ENCODE measurements around the gene REXO5.

The REXO5 gene

DNA sequence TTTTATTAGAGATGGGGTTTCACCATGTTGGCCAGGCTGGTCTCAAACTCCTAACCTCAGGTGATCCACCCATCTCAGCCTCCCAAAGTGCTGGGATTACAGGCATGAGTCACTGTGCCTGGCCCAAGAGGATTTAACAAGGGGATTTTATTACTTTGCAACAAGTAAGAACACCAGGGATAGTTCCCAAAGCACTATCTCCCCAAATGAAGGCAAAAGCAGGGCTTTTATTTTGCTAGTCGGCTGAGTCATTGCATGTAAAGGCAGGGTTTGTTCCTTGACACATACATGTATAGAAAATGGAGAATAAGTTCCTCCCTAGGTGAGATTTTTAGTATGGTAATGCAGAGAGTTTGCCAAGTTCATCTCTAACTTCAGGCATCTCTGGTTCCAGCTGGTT is 24.0 kb downstream of the REXO5 start:
- Histone ChIP-seq H3K27ac (no peak overlapping the region), H3K27me3 (replicated peaks) (no peaks in the 10 kb centered on the region), H3K36me3 (replicated peaks) (no peaks in the 10 kb centered on the region), H3K4me3 (ENCODE audit: low read depth, low read length) (no peak overlapping the region)
- in situ Hi-C loops (cut with HindIII; ENCODE audit: low pct_ligation_motif_present, low sequenced_read_pairs) = no loop called here
- no peak for TF ChIP-seq CTCF (IDR thresholded peaks at IDR 0.05; ENCODE audit: low read depth, low read length, missing control alignments)
- DNase-seq = no peak

DNA sequence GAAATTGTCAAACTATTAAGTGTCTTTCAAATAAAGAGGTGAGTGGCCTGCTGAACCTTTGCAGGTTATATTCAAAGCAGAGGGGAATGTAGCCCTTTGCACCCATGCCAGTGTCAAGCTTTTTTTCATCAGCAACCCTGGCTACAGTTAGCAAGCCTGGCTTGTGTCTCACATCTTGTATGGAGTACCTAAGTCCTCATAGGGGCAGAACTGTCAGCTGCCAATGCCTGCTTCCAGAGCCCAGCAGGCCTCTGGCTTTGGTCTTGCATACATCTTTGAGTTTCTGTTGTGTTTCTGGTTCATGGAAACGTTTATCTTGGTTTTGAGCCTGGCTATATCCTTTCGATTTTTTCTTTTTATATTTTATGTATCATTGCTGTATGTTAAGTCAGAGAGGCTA is 26.8 kb downstream of the REXO5 start:
- Histone ChIP-seq H3K36me3 (replicated peaks) (no peaks in the 10 kb centered on the region), H3K27ac (no peak overlapping the region), H3K27me3 (replicated peaks) (no peaks in the 10 kb centered on the region), H3K4me3 (ENCODE audit: low read depth, low read length) (no peak overlapping the region)
- in situ Hi-C loops (cut with HindIII; ENCODE audit: low pct_ligation_motif_present, low sequenced_read_pairs) = no loop called here
- no peak for TF ChIP-seq CTCF (IDR thresholded peaks at IDR 0.05; ENCODE audit: low read depth, low read length, missing control alignments)
- no peak for DNase-seq

- no peak for DNase-seq
- no peak overlapping the region for H3K4me3 ChIP-seq (ENCODE audit: low read depth, low read length)
- H3K27ac ChIP-seq = no peak overlapping the region
- no peaks in the 10 kb centered on the region for H3K36me3 ChIP-seq (replicated peaks)
- TF ChIP-seq CTCF (IDR thresholded peaks at IDR 0.05; ENCODE audit: low read depth, low read length, missing control alignments) = no peak
- no peaks in the 10 kb centered on the region for H3K27me3 ChIP-seq (replicated peaks)
- in situ Hi-C loops (cut with HindIII; ENCODE audit: low pct_ligation_motif_present, low sequenced_read_pairs) = no loop called here
Measured at GRCh38 chr16:20838240-20838639, 31.9 kb downstream of the REXO5 start.

DNA sequence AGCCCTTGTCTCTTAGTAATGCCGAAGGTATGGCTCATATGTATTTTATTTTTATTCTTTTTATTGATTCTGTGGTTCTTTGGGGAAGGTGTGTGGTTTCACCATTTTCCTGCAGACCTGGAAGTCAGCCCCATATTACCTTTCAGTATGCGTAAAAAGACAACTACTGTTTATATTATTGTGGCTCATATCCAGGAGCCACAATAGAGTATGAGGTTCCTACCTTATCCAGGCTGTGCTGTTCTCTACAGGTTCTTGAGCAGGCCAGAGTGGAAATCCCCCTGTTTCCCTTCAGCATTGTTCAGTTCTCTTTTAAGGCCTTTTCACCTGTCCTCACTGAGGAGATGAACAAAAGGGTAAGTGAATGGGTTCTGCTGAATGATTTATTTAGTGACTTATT is 33.2 kb downstream of the REXO5 start:
- Histone ChIP-seq H3K36me3 (replicated peaks) (no peaks in the 10 kb centered on the region), H3K27me3 (replicated peaks) (no peaks in the 10 kb centered on the region), H3K4me3 (ENCODE audit: low read depth, low read length) (no peak overlapping the region), H3K27ac (no peak overlapping the region)
- no peak for DNase-seq
- in situ Hi-C loops (cut with HindIII; ENCODE audit: low pct_ligation_motif_present, low sequenced_read_pairs) = no loop called here
- TF ChIP-seq CTCF (IDR thresholded peaks at IDR 0.05; ENCODE audit: low read depth, low read length, missing control alignments) = no peak

DNA sequence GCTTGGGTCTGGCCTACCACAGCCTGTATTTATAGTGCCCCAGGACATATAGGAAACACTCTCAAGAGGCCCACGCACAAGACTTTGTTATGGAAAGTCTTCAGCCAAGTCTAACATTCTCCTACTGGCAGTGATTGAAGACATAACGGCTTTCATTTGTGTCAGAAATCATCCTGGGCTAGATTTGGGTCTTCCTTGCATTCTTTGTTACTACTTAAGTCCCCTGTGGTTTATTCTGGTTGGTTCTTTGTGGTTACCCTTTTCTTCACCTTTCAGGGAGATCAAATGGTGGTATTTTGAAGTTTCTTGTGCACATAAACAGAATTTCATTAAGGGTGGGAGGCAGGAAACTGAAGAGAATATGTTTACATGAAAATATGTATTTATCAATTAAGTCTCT is 37.7 kb downstream of the REXO5 start:
- Histone ChIP-seq H3K4me3 (ENCODE audit: low read depth, low read length) (no peak overlapping the region), H3K27ac (no peak overlapping the region), H3K27me3 (replicated peaks) (no peaks in the 10 kb centered on the region), H3K36me3 (replicated peaks) (no peaks in the 10 kb centered on the region)
- no peak for DNase-seq
- in situ Hi-C loops (cut with HindIII; ENCODE audit: low pct_ligation_motif_present, low sequenced_read_pairs) = no loop called here
- TF ChIP-seq CTCF (IDR thresholded peaks at IDR 0.05; ENCODE audit: low read depth, low read length, missing control alignments) = no peak

DNA sequence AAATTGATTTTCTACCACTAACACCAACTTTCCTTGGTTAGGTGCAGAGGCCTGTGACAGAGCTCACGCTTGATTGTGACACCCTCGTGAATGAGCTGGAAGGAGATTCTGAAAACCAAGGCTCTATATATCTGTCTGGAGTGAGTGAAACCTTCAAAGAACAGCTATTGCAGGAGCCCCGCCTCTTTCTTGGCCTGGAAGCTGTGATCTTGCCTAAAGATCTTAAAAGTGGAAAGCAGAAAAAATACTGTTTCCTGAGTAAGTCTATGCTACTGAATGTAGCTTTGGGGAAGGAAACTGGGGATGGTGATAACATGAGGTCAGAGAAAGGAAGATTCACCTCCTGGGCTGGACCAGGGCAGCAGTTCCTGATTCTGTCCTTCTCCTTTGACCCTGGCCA is 38.3 kb downstream of the REXO5 start:
- no peak overlapping the region for H3K27ac ChIP-seq
- H3K36me3 ChIP-seq (replicated peaks) = no peaks in the 10 kb centered on the region

More for the DNA sequence above, 38.3 kb downstream of the REXO5 start:
- no peak for TF ChIP-seq CTCF (IDR thresholded peaks at IDR 0.05; ENCODE audit: low read depth, low read length, missing control alignments)
- no peaks in the 10 kb centered on the region for H3K27me3 ChIP-seq (replicated peaks)
- in situ Hi-C loops (cut with HindIII; ENCODE audit: low pct_ligation_motif_present, low sequenced_read_pairs) = no loop called here
- H3K4me3 ChIP-seq (ENCODE audit: low read depth, low read length) = no peak overlapping the region
- DNase-seq = no peak
